ENCODE results near the gene TIAM1.

The TIAM1 gene

GRCh38 chr21:31140676-31141075 is 203.4 kb downstream of the TIAM1 start:
- DNase-seq (ENCODE audit: low spot score) (no peak), FAIRE-seq (no peak)

- DNase-seq (ENCODE audit: low spot score) (no peak), FAIRE-seq (no peak)
Observed at GRCh38 chr21:31140025-31140424, 204.0 kb downstream of the TIAM1 start.

GRCh38 chr21:31137960-31138359 is 206.1 kb downstream of the TIAM1 start:
- FAIRE-seq (no peak), DNase-seq (ENCODE audit: low spot score) (no peak)

GRCh38 chr21:31136891-31137290 is 207.2 kb downstream of the TIAM1 start:
- no peak for DNase-seq (ENCODE audit: low spot score)

GRCh38 chr21:31135531-31136184 is 208.4 kb downstream of the TIAM1 start:
- DNase-seq (ENCODE audit: low spot score) (no peak), FAIRE-seq (no peak)

More at GRCh38 chr21:31136891-31137290, 207.2 kb downstream of the TIAM1 start:
- no peak for FAIRE-seq

- no peak for FAIRE-seq
- no peak for DNase-seq (ENCODE audit: low spot score)
Observed at GRCh38 chr21:31133243-31133830, 210.7 kb downstream of the TIAM1 start.

- DNase-seq (ENCODE audit: low spot score) (no peak), FAIRE-seq (no peak)
Observed at GRCh38 chr21:31132574-31133242, 211.4 kb downstream of the TIAM1 start.

GRCh38 chr21:31130821-31131220 is 213.2 kb downstream of the TIAM1 start:
- DNase-seq (ENCODE audit: low spot score) (no peak), FAIRE-seq (no peak)

- FAIRE-seq (no peak), DNase-seq (ENCODE audit: low spot score) (no peak)
Observed at GRCh38 chr21:31128234-31128633, 215.8 kb downstream of the TIAM1 start.

- FAIRE-seq = no peak
- no peak for DNase-seq (ENCODE audit: low spot score)
Observed at GRCh38 chr21:31124010-31124409, 220.1 kb downstream of the TIAM1 start.

GRCh38 chr21:31119199-31119598 is 224.9 kb downstream of the TIAM1 start:
- no peak for DNase-seq (ENCODE audit: low spot score)
- no peak for FAIRE-seq

GRCh38 chr21:31117128-31117916 is 226.7 kb downstream of the TIAM1 start:
- FAIRE-seq (no peak), DNase-seq (ENCODE audit: low spot score) (peak; percentile 12)

- FAIRE-seq (no peak), DNase-seq (ENCODE audit: low spot score) (no peak)
Observed at GRCh38 chr21:31115249-31115648, 228.8 kb downstream of the TIAM1 start.

- DNase-seq (ENCODE audit: low spot score) (no peak), FAIRE-seq (no peak)
Observed at GRCh38 chr21:31111093-31111492, 233.0 kb downstream of the TIAM1 start.

- no peak for DNase-seq (ENCODE audit: low spot score)
Observed at GRCh38 chr21:31110430-31110829, 233.6 kb downstream of the TIAM1 start.

GRCh38 chr21:31107871-31108270 is 236.2 kb downstream of the TIAM1 start:
- no peak for FAIRE-seq

More at GRCh38 chr21:31110430-31110829, 233.6 kb downstream of the TIAM1 start:
- FAIRE-seq = no peak

GRCh38 chr21:31107176-31107785 is 236.8 kb downstream of the TIAM1 start:
- no peak for DNase-seq (ENCODE audit: low spot score)
- FAIRE-seq = no peak

More at GRCh38 chr21:31107871-31108270, 236.2 kb downstream of the TIAM1 start:
- DNase-seq (ENCODE audit: low spot score) = no peak

GRCh38 chr21:31103571-31104265 is 240.3 kb downstream of the TIAM1 start:
- FAIRE-seq = no peak
- DNase-seq (ENCODE audit: low spot score) = no peak

- FAIRE-seq (no peak), DNase-seq (ENCODE audit: low spot score) (no peak)
Observed at GRCh38 chr21:31103163-31103562, 240.9 kb downstream of the TIAM1 start.

- FAIRE-seq = no peak
Observed at GRCh38 chr21:31099122-31099521, 244.9 kb downstream of the TIAM1 start.

GRCh38 chr21:31098576-31099005 is 245.5 kb downstream of the TIAM1 start:
- DNase-seq (ENCODE audit: low spot score) = no peak
- no peak for FAIRE-seq

More at GRCh38 chr21:31099122-31099521, 244.9 kb downstream of the TIAM1 start:
- no peak for DNase-seq (ENCODE audit: low spot score)
